ENCODE measurements around the gene CWC27. TPM values are rescaled to one million over a fixed set of nuclear protein-coding genes. Genes with fewer than 3 reads are reported as not detected.

The CWC27 gene
- total RNA-seq, 1 donor from 2014 or later: 19.2 TPM

DNA sequence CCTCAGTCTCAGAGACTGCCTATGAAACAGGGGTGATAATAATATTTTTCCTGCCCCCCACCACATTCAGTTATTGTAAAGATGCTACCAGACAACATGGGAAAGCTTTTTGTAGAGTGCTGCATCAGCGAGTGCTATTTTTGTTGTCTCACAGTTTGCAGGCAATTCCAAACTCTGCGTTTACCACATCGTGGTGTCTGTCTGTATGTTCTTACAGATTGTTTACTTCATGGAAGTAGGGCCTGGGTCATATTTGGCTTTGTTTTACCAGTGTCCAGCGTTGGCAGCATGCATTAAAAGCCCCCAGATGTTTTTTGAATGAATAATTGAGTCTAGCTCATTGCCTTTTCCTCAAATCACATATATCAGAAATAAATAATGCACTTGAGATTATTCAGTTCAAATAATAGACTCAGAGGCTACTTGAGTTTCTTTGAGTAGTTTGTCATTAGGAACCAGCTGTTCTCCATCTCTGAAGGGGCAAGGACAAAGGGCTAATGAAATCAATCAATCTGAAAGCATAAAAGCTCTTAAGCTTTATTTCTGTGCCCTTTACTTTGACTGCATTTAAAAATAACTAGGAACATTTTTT is 243.7 kb downstream of the CWC27 start:
- H3K4me1 ChIP-seq: peaks cover 16% of the 10 kb centered on the region
- intact Hi-C loops (cut with DNase I): no loop called here

GRCh38 chr5:65013166-65013565 is 244.4 kb downstream of the CWC27 start:
- intact Hi-C loops (cut with DNase I): no loop called here
- no peaks in the 10 kb centered on the region for H3K9me3 ChIP-seq
- no peak overlapping the region for H3K4me3 ChIP-seq
- no peak overlapping the region for H3K27ac ChIP-seq
- H3K27me3 ChIP-seq: no peaks in the 10 kb centered on the region
- no peak for DNase-seq (ENCODE audit: extremely low spot score in 2 of 2)
- H3K4me1 ChIP-seq: peaks cover 16% of the 10 kb centered on the region
- TF ChIP-seq POLR2A (IDR thresholded peaks at IDR 0.05): no peak
- H3K36me3 ChIP-seq: no peaks in the 10 kb centered on the region

More for the DNA sequence above, 243.7 kb downstream of the CWC27 start:
- no peak overlapping the region for H3K27ac ChIP-seq
- DNase-seq (ENCODE audit: extremely low spot score in 2 of 2): no peak
- no peaks in the 10 kb centered on the region for H3K9me3 ChIP-seq
- H3K27me3 ChIP-seq: no peaks in the 10 kb centered on the region
- H3K4me3 ChIP-seq: no peak overlapping the region
- no peaks in the 10 kb centered on the region for H3K36me3 ChIP-seq
- no peak for TF ChIP-seq POLR2A (IDR thresholded peaks at IDR 0.05)
- no peak for TF ChIP-seq CTCF (IDR thresholded peaks at IDR 0.05)
- TF ChIP-seq POLR2AphosphoS5 (IDR thresholded peaks at IDR 0.05; ENCODE audit: insufficient read depth in 1 of 2, low read depth in 1 of 2): no peak

- Histone ChIP-seq H3K4me1 (peaks cover 16% of the 10 kb centered on the region), H3K27me3 (no peaks in the 10 kb centered on the region), H3K4me3 (no peak overlapping the region), H3K36me3 (no peaks in the 10 kb centered on the region), H3K9me3 (no peaks in the 10 kb centered on the region), H3K27ac (no peak overlapping the region)
- TF ChIP-seq CTCF (IDR thresholded peaks at IDR 0.05) (no peak), POLR2AphosphoS5 (IDR thresholded peaks at IDR 0.05; ENCODE audit: insufficient read depth in 1 of 2, low read depth in 1 of 2) (no peak), POLR2A (IDR thresholded peaks at IDR 0.05) (no peak)
- no peak for DNase-seq (ENCODE audit: extremely low spot score in 2 of 2)
- intact Hi-C loops (cut with DNase I): no loop called here
Measured at GRCh38 chr5:65014769-65015168, 246.0 kb downstream of the CWC27 start.

DNA sequence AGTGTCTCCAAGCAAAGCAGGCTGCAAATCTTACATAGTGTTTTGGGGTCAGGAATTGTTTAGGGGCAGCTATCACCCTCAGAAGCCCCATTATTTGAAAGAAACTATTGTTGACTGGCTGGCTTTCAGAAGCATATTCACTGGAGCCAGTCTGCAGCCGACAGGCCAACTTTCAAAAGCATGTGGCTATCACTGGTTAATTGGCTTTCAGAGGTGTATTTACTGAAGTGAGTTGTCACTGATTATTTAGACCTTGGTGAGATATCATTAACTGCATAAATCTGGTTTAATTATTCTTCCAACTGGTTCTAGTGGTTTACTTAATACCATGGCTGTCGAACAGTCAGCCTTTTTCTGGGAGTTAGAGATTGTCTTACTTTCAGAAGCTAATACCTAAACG is 247.0 kb downstream of the CWC27 start:
- Histone ChIP-seq H3K4me1 (peaks cover 16% of the 10 kb centered on the region), H3K27me3 (no peaks in the 10 kb centered on the region), H3K4me3 (no peak overlapping the region), H3K27ac (no peak overlapping the region), H3K9me3 (no peaks in the 10 kb centered on the region), H3K36me3 (no peaks in the 10 kb centered on the region)
- TF ChIP-seq POLR2AphosphoS5 (IDR thresholded peaks at IDR 0.05; ENCODE audit: insufficient read depth in 1 of 2, low read depth in 1 of 2) (no peak), POLR2A (IDR thresholded peaks at IDR 0.05) (no peak), CTCF (IDR thresholded peaks at IDR 0.05) (no peak)
- no peak for DNase-seq (ENCODE audit: extremely low spot score in 2 of 2)
- intact Hi-C loops (cut with DNase I): no loop called here

DNA sequence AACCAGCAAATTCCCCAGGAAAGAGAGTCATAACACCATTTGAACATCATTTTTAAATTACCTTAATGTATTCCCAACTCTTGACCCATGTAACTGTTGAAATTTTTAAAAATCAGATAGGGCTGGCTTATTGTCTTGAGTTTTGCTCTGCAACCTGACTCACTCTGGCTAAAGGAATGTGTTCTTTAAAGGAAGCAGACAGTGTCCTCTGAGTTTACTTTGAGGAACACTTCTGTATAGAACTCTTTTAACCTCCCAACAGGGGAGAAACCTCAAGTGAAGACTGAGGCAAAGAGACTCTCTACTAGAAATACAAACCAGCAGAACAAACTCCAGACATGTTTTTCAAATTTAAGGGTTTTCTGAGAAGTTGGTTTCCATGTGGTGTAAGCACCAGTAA is 248.9 kb downstream of the CWC27 start:
- intact Hi-C loops (cut with DNase I): no loop called here
- no peak for DNase-seq (ENCODE audit: extremely low spot score in 2 of 2)
- TF ChIP-seq CTCF (IDR thresholded peaks at IDR 0.05): no peak
- TF ChIP-seq POLR2A (IDR thresholded peaks at IDR 0.05): no peak
- TF ChIP-seq POLR2AphosphoS5 (IDR thresholded peaks at IDR 0.05; ENCODE audit: insufficient read depth in 1 of 2, low read depth in 1 of 2): no peak
- Histone ChIP-seq H3K27me3 (no peaks in the 10 kb centered on the region), H3K27ac (no peak overlapping the region), H3K4me1 (peaks cover 8% of the 10 kb centered on the region), H3K4me3 (no peak overlapping the region), H3K36me3 (no peaks in the 10 kb centered on the region), H3K9me3 (no peaks in the 10 kb centered on the region)

Data from vagina (tissue), 2 donors.